Chondrocyte (in vitro differentiated cells): ENCODE data around the gene THRB. TPM values are rescaled to one million over a fixed set of nuclear protein-coding genes. Genes with fewer than 3 reads are reported as not detected.
"Not testable (repeated sequence)": the region's sequence is repeated elsewhere in the genome, so short reads cannot be mapped to it uniquely, and the experiment has no call there.

Experiments
- DNase-seq: peaks from one replicate; pipeline ENCODE4 v3.0.0; 2021; ENCODE audit warnings: mixed read lengths, low spot score
- H3K27ac Mint-ChIP-seq: one replicate; pipeline ENCODE4 v1.8.0; 2021; ENCODE audit warnings: mild to moderate bottlenecking, moderate library complexity, mixed read lengths; ENCODE audit not compliant: unreplicated experiment
- H3K27me3 Mint-ChIP-seq: 2 replicates; pipeline ENCODE4 v1.8.0; 2021; ENCODE audit warnings: low read depth, mixed read lengths
- H3K36me3 Mint-ChIP-seq: 2 replicates; pipeline ENCODE4 v1.8.0; 2021; ENCODE audit warnings: low read depth, mixed read lengths
- H3K4me1 Mint-ChIP-seq: 2 replicates; pipeline ENCODE4 v1.8.0; 2021; ENCODE audit warnings: low read depth, mild to moderate bottlenecking, mixed read lengths
- H3K4me3 Mint-ChIP-seq: one replicate; pipeline ENCODE4 v1.8.0; 2021; ENCODE audit warnings: mild to moderate bottlenecking, moderate library complexity, mixed read lengths; ENCODE audit not compliant: unreplicated experiment
- H3K9me3 Mint-ChIP-seq: 2 replicates; pipeline ENCODE4 v1.8.0; 2021; ENCODE audit warnings: low read depth, mixed read lengths
- CTCF ChIP-seq: fragments of 200-600 bp; sonication (generic); IDR thresholded peaks from 2 replicates; pipeline ENCODE4 v1.5.0; 2021; ENCODE audit warnings: antibody characterized with exemption, mild to moderate bottlenecking, moderate library complexity
- total RNA-seq: library from RNA; stranded (reverse); gene quantifications from 3 replicates; pipeline ENCODE4 v1.2.1, GENCODE V29; 2021

The THRB gene
- total RNA-seq, 1 donor from 2014 or later = 3.8 TPM

- peaks cover 5% of the 10 kb centered on the region for H3K36me3 Mint-ChIP-seq
- peaks cover 2% of the 10 kb centered on the region for H3K27me3 Mint-ChIP-seq
- no peak for DNase-seq
- no peak for TF ChIP-seq CTCF
- no peak overlapping the region for H3K27ac Mint-ChIP-seq
- no peak overlapping the region for H3K4me3 Mint-ChIP-seq
- H3K9me3 Mint-ChIP-seq = peaks cover 4% of the 10 kb centered on the region
- peaks cover 21% of the 10 kb centered on the region for H3K4me1 Mint-ChIP-seq
Measured at GRCh38 chr3:24433838-24434591, 60.6 kb downstream of the THRB start.

GRCh38 chr3:24432989-24433388 lies 61.7 kb downstream of the THRB start:
- no peak overlapping the region for H3K27ac Mint-ChIP-seq
- H3K9me3 Mint-ChIP-seq = peaks cover 4% of the 10 kb centered on the region
- H3K27me3 Mint-ChIP-seq = no peaks in the 10 kb centered on the region
- H3K4me3 Mint-ChIP-seq = no peak overlapping the region
- DNase-seq = no peak
- no peak for TF ChIP-seq CTCF
- H3K4me1 Mint-ChIP-seq = peaks cover 21% of the 10 kb centered on the region
- peaks cover 3% of the 10 kb centered on the region for H3K36me3 Mint-ChIP-seq

GRCh38 chr3:24428481-24428880 lies 66.2 kb downstream of the THRB start:
- Mint-ChIP-seq H3K27ac (no peak overlapping the region), H3K4me1 (peaks cover 5% of the 10 kb centered on the region), H3K27me3 (no peaks in the 10 kb centered on the region), H3K4me3 (no peak overlapping the region), H3K36me3 (peaks cover 3% of the 10 kb centered on the region), H3K9me3 (peaks cover 4% of the 10 kb centered on the region)
- no peak for DNase-seq
- TF ChIP-seq CTCF = no peak

- H3K27ac Mint-ChIP-seq = no peak overlapping the region
- TF ChIP-seq CTCF = no peak
- peaks cover 3% of the 10 kb centered on the region for H3K36me3 Mint-ChIP-seq
- no peaks in the 10 kb centered on the region for H3K4me1 Mint-ChIP-seq
- H3K4me3 Mint-ChIP-seq = no peak overlapping the region
- H3K27me3 Mint-ChIP-seq = no peaks in the 10 kb centered on the region
- no peak for DNase-seq
- peaks cover 4% of the 10 kb centered on the region for H3K9me3 Mint-ChIP-seq
Measured at GRCh38 chr3:24426896-24427295, 67.8 kb downstream of the THRB start.

- not testable (repeated sequence) for H3K9me3 Mint-ChIP-seq, H3K4me3 Mint-ChIP-seq, H3K4me1 Mint-ChIP-seq, H3K27me3 Mint-ChIP-seq, H3K27ac Mint-ChIP-seq, H3K36me3 Mint-ChIP-seq, DNase-seq
Measured at GRCh38 chr3:24420829-24421228, 73.8 kb downstream of the THRB start.

GRCh38 chr3:24420224-24420623 lies 74.4 kb downstream of the THRB start:
- no peak for DNase-seq
- Mint-ChIP-seq H3K27me3 (no peaks in the 10 kb centered on the region), H3K9me3 (no peaks in the 10 kb centered on the region), H3K27ac (no peak overlapping the region), H3K4me3 (no peak overlapping the region), H3K4me1 (no peaks in the 10 kb centered on the region), H3K36me3 (no peaks in the 10 kb centered on the region)
- TF ChIP-seq CTCF = no peak
